Esophagus squamous epithelium (tissue), 4 donors: ENCODE results near the gene IGLL1.

ENCODE experiments used
- POLR2A ChIP-seq, 4 donors: fragments of 450-650 bp; IDR thresholded peaks; one replicate each; pipeline ENCODE4 v1.6.1; 2017; ENCODE audit warnings: antibody characterized with exemption in 4 of 4, mild to moderate bottlenecking in 4 of 4, moderate library complexity in 3 of 4
- TF ChIP-seq, protein P1 (sequence below), 6 experiments: fragments of 450-650 bp in 4 of 6; fragments of 200-600 bp in 2 of 6; sonication (generic) in 2 of 6; IDR thresholded peaks; one replicate each; pipeline ENCODE4 v1.5.1; 2016 to 2019; ENCODE audit warnings: antibody characterized with exemption in 6 of 6, mild to moderate bottlenecking in 4 of 6, moderate library complexity in 4 of 6

DNA sequence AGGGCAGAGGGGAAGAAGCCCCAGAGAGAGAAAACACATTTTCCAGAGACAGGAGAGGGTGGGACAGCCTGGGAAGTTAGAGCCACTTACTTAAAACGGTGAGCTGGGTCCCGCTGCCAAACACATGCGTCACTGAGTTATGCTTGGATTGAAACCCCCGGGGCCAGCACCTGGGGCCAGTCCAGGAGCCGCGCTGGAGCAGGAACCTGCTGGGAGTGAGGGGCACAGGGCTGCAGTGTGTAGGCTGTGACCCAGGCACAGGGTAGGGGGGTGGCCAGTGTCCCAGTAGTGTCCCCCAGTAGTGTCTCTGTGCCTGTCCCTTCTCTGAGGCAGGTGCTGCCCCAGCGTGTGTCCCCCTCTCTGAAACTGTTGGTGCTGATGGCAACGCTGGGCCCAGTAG is 5.2 kb downstream of the IGLL1 start:
- TF ChIP-seq, protein P1, sequence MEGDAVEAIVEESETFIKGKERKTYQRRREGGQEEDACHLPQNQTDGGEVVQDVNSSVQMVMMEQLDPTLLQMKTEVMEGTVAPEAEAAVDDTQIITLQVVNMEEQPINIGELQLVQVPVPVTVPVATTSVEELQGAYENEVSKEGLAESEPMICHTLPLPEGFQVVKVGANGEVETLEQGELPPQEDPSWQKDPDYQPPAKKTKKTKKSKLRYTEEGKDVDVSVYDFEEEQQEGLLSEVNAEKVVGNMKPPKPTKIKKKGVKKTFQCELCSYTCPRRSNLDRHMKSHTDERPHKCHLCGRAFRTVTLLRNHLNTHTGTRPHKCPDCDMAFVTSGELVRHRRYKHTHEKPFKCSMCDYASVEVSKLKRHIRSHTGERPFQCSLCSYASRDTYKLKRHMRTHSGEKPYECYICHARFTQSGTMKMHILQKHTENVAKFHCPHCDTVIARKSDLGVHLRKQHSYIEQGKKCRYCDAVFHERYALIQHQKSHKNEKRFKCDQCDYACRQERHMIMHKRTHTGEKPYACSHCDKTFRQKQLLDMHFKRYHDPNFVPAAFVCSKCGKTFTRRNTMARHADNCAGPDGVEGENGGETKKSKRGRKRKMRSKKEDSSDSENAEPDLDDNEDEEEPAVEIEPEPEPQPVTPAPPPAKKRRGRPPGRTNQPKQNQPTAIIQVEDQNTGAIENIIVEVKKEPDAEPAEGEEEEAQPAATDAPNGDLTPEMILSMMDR (IDR thresholded peaks at IDR 0.05): no peak
- no peak for TF ChIP-seq POLR2A (IDR thresholded peaks at IDR 0.05)
